ENCODE results near the gene CTU1.

GRCh38 chr19:51143486-51143885, 35.3 kb upstream of the CTU1 start:
- no peak for TF ChIP-seq POLR2AphosphoS5 (IDR thresholded peaks at IDR 0.05)
- TF ChIP-seq CTCF (IDR thresholded peaks at IDR 0.05): no peak

Measured in prostate gland (tissue), 2 donors.